GM21737 (cell line): ENCODE data around the gene TRIM9.

Source experiments
- ATAC-seq: cut with Tn5 transposase; IDR thresholded peaks from one replicate; pipeline ENCODE4 v1.9.1; 2021; ENCODE audit warnings: mild to moderate bottlenecking, moderate library complexity; ENCODE audit not compliant: unreplicated experiment

TRIM9 gene

GRCh38 chr14:51093371-51094281, 1.3 kb downstream of the TRIM9 start:
- no peak for ATAC-seq

DNA sequence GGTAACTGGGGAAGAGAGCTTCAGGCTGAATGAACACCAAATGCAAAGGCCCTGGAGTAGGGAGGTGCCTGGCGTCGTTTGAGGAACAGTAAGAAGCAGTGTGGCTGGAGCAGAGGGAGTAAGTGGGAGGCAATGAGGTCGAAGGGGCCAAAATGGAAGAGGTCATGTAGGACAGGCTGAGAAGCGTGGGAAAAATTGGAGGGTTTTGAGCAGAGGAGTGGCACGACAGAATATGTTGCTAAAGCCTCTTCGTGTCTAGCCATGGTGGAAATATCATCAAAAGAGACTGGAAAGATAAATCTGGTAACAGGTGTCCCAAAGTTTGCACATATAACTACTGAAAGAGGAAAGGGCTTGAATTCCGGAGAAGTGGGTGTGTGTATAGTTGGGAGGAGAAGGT, 1.9 kb downstream of the TRIM9 start:
- ATAC-seq, result no peak

DNA sequence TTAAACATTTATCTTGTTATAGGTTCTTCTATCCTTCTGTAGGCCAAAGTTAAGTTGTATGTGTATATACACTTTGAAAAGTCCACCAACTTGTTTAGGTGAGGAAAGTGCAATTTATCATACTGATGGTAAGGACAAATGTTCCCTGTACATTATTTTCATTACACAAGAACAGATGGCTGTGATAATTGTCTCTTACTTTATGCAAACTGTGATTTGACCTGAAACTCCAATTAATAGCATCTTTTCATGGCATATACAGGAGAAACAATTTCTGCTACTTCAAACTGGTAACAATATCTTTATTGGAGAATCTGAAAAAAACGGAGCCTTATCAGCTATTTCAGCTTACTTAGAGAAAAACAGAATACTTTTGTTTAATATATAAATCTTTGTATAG, 5.6 kb downstream of the TRIM9 start:
- ATAC-seq, result no peak

DNA sequence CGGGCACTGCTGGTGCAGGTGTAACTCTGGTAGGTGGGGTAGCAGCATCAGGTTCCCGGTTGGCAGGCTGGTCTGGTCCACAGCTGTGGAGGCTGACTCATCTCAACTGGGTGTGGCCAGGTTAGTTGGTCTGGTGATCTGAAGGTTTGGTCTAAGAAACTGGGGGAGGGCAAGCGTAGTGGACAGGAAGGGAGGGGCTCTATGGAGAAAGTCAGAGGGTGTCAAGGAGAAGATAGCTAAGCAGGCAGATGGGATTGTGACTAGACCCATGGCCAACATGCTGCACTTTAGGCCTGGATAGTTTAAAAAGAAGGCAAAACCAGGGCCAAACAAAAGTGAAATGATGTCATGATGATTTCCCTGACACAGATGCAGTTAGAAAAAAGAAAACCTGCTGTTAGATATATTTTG, 7.9 kb downstream of the TRIM9 start:
- no peak for ATAC-seq

GRCh38 chr14:51086044-51086443, 8.9 kb downstream of the TRIM9 start:
- no peak for ATAC-seq

DNA sequence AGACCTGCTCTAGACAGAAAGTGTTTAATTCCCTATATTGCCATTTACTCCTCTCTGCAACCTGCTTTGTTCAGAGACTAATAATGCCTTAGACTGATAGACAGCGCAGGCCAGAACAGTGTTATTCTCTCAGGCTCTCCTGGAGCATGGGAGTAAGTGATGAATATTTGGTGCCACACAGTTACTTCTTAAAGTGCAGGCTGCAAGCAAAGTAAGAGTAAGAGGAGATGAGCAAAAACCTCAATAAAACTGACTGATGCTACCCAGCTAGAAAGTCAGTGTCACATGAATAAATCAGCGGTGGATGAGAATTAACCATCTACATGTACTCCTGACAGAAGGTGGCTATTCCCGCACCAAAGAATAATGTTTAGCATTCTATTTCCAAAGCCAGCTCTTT, 9.9 kb downstream of the TRIM9 start:
- ATAC-seq, result no peak

- ATAC-seq, result no peak
Measured at GRCh38 chr14:51084507-51084906, 10.4 kb downstream of the TRIM9 start.

DNA sequence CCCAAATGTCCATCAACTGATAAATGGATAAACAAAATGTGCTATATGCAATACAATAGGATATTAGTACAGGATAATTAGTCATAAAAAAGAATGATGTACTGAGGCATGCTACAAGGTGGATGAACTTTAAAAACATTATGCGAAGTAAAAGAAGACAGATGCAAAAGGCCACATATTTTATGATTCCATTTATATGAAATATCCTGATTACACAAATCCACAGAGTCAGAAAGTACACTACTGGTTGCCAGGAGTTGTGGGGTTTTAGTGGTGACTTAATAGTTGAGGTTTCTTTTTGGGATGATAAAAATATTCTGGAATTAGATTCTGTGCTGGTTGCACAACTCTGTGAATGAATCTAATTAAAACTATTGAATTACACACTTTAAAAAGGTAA, 12.6 kb downstream of the TRIM9 start:
- no peak for ATAC-seq

DNA sequence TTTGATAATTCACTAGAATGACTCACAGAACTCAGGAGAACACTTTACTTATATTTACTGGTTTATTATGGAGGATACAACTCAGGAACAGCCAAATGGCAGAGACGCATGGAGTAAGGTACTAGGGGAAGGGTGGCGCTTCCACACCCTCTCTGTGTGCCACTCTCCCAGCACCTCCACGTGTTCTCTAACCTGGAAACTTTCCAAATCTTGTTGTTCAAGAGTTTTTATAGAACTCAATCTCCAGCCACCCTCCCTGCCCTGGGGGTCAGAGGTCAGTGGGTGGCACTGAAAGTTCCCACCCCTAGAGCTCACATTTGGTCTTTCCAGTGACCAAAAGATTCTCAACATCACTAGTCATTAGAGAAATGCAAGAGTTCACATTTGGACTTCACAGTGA, 13.2 kb downstream of the TRIM9 start:
- no peak for ATAC-seq

- no peak for ATAC-seq
Measured at GRCh38 chr14:51081209-51081608, 13.7 kb downstream of the TRIM9 start.

DNA sequence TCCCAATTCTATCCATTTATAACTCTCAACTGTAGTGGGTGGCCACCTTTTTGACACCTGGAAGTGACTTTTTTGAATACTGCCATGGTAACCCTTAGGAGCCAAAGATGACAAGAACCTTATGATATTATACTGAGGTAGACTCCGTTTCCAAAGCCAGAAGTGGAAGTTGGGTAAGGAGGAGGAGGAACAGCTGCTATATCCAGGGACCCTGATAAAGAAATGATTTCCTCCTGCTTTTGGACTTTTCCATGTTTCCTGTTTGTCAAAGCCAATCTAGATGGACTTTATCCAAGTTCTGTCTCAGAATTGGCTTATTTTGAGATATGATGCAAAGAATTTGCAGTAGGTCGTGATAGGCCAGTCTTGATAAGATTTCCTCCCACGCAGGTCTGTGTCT, 14.3 kb downstream of the TRIM9 start:
- ATAC-seq, result no peak

DNA sequence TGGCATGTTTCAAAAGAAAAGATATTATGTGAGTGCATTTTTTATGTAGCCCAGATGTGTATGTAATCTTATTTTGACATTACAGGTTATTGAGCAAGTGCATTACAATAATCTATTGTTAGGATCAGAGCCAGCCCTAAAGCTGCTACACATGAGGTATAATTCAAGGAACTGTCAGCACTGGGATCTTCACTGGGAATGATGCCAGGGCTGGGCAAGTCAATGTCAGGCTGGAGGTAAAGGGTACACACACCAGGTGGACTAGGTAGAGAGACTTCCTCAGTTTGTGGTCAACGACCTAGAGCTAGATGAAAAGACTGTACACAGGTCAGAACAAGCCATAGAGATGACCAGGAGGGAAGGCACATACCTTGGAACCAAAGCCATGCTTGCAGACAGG, 15.4 kb downstream of the TRIM9 start:
- ATAC-seq, result no peak

DNA sequence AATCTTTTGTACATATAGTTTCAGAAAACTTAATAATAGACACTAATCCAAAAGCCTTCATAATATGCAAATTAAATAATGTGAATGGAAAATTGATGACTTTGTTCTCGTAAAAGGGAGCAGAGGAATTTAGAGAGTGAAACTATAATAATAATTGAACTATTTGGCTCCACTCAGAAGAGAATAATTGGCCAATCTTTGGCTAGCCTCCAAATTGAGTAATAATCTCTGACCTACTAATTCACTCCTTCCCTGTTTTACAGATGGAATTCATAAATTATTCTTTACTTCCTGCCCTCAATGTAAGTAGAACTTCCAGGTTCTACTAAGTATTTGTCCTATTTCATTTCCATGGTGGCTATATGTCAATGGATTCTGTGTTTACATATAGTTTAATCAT, 15.8 kb downstream of the TRIM9 start:
- no peak for ATAC-seq

DNA sequence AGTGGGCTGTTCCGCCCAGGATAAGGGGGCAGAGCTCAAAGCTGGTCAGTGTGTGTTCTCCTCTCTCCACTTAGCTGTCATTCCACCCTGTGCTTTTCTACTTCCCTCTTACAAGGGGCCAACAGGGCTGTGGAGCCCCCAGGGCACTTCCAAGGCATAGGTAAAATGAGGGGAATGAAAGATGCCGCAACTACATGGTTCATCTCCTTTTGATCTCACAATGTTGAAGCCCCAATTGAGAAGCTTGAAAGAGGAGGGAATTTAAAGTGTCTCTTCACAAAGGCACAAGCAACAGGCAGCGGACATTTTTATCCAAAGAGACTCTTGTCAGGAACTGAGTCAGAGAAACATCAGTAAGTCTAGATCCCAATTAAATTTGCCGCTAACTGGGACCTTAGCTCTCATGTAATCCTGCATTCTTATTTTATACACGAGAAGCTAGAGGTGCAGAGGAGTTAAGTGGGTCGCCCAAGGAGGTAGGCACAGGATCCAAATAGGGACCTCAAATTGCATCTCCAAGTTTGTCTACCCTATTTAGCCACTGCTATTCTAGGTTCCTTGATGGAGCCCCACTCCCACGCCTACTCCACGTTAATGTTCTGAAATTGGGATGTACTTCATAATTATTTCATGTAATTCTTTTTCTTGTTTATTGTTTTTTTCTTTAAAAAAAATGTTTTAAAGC, 20.1 kb downstream of the TRIM9 start:
- ATAC-seq, result no peak

GRCh38 chr14:51073731-51074130, 21.2 kb downstream of the TRIM9 start:
- no peak for ATAC-seq

- no peak for ATAC-seq
Measured at GRCh38 chr14:51072976-51073375, 21.9 kb downstream of the TRIM9 start.

GRCh38 chr14:51071857-51072256, 23.0 kb downstream of the TRIM9 start:
- ATAC-seq, result no peak

GRCh38 chr14:51070726-51071125, 24.2 kb downstream of the TRIM9 start:
- ATAC-seq, result no peak

- ATAC-seq, result no peak
Measured at GRCh38 chr14:51069055-51069454, 25.9 kb downstream of the TRIM9 start.

DNA sequence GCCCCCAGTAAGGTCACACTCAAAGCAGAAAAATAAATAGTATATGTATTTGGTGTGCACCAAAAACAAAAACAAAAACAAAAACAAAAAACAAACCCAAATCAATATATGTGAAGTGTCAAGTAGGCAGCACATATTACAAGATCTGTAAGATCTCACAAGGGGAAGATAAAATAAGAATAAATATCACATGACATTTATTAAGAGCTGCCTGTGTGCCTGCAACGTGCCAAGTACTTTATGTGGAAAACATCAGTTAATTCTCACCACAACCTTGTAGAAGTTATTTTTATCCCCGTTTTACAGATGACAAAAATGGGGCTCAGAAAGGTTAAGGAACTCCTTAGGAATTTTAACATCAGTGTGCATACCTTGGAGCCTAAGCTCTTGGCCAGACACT, 26.6 kb downstream of the TRIM9 start:
- ATAC-seq, result no peak

DNA sequence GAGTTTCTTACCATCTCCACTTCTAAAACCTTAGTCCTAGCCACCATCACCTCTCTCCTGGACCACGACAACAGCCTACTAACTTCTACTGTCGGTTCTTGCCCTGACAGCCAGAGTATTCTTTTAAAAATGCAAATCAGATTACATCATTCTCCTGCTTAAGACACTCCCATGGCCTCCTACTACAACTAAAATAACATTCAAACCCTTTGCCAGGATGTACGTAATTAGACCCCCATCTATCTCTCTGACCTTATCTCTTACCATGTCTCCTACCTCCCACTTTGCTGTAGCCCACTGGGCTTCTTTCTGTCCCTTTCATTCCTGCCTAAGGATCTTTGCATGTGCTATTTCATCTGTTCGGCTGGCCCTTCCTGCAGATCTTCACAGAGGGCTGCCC, 27.6 kb downstream of the TRIM9 start:
- no peak for ATAC-seq

GRCh38 chr14:51066576-51066975, 28.3 kb downstream of the TRIM9 start:
- ATAC-seq, result no peak
